KBM-7 (cell line): Measurements from ENCODE around the gene EML1.

Source experiments
- DNase-seq: peaks from one replicate; pipeline ENCODE4 v3.0.0-alpha.2; 2015
- in situ Hi-C: fragments of 300-500 bp; cut with MboI; formaldehyde crosslinking; loops from 2 replicates; pipeline ENCODE4 v1.14.3; 2020; ENCODE audit warnings: low sequenced_read_pairs, low pct_unique_long_range_greater_than_20kb, mixed read lengths

EML1 gene

GRCh38 chr14:99909513-99910064, 116.4 kb downstream of the EML1 start:
- in situ Hi-C loops: no loop called here
- DNase-seq: no peak

- no peak for DNase-seq
- in situ Hi-C loops: no loop called here
These were observed 117.4 kb downstream of the EML1 start for GRCh38 chr14:99910337-99911309.

- no peak for DNase-seq
- in situ Hi-C loops: no loop called here
These were observed 122.3 kb downstream of the EML1 start for GRCh38 chr14:99915305-99916090.

- in situ Hi-C loops: no loop called here
- no peak for DNase-seq
These were observed 122.8 kb downstream of the EML1 start for GRCh38 chr14:99916091-99916383.

- in situ Hi-C loops: no loop called here
- no peak for DNase-seq
These were observed 125.6 kb downstream of the EML1 start for GRCh38 chr14:99918781-99919180.

- in situ Hi-C loops: no loop called here
- DNase-seq: no peak
These were observed 128.2 kb downstream of the EML1 start for GRCh38 chr14:99921425-99921824.

- in situ Hi-C loops: no loop called here
- no peak for DNase-seq
These were observed 131.2 kb downstream of the EML1 start for GRCh38 chr14:99924379-99924778.

- no peak for DNase-seq
- in situ Hi-C loops: no loop called here
These were observed 132.3 kb downstream of the EML1 start for GRCh38 chr14:99925471-99925870.

GRCh38 chr14:99928963-99929362, 135.8 kb downstream of the EML1 start:
- DNase-seq: no peak
- in situ Hi-C loops: no loop called here

GRCh38 chr14:99929601-99930000, 136.4 kb downstream of the EML1 start:
- DNase-seq: no peak
- in situ Hi-C loops: no loop called here

- in situ Hi-C loops: no loop called here
- no peak for DNase-seq
These were observed 137.4 kb downstream of the EML1 start for GRCh38 chr14:99930420-99931274.

GRCh38 chr14:99931308-99931707, 138.1 kb downstream of the EML1 start:
- in situ Hi-C loops: no loop called here
- no peak for DNase-seq

- no peak for DNase-seq
- in situ Hi-C loops: no loop called here
These were observed 142.8 kb downstream of the EML1 start for GRCh38 chr14:99936056-99936455.

GRCh38 chr14:99936738-99937474, 143.7 kb downstream of the EML1 start:
- in situ Hi-C loops: no loop called here

GRCh38 chr14:99937475-99938244, 144.4 kb downstream of the EML1 start:
- no peak for DNase-seq
- in situ Hi-C loops: no loop called here

More at GRCh38 chr14:99936738-99937474, 143.7 kb downstream of the EML1 start:
- DNase-seq: no peak

- in situ Hi-C loops: no loop called here
These were observed 145.2 kb downstream of the EML1 start for GRCh38 chr14:99938376-99938775.

GRCh38 chr14:99938896-99939295, 145.7 kb downstream of the EML1 start:
- in situ Hi-C loops: no loop called here
- DNase-seq: no peak

More at GRCh38 chr14:99938376-99938775, 145.2 kb downstream of the EML1 start:
- DNase-seq: no peak

- DNase-seq: no peak
- in situ Hi-C loops: no loop called here
These were observed 146.2 kb downstream of the EML1 start for GRCh38 chr14:99939421-99939820.
